IPS DF 4.7 (cell line): ENCODE results near the gene SPOCK3.
"Not testable (repeated sequence)": the region's sequence is repeated elsewhere in the genome, so short reads cannot be mapped to it uniquely, and the experiment has no call there.

ENCODE experiments used
- DNase-seq: peaks from one replicate; pipeline ENCODE4 v3.0.0-alpha.2; 2013; ENCODE audit warnings: low spot score; ENCODE audit errors: extremely low read depth

The SPOCK3 gene

GRCh38 chr4:167035390-167035789 is 198.9 kb downstream of the SPOCK3 start:
- DNase-seq = no peak

GRCh38 chr4:167034983-167035382 is 199.3 kb downstream of the SPOCK3 start:
- no peak for DNase-seq

GRCh38 chr4:167032871-167033270 is 201.4 kb downstream of the SPOCK3 start:
- DNase-seq = no peak

GRCh38 chr4:167031534-167032156 is 202.6 kb downstream of the SPOCK3 start:
- no peak for DNase-seq

GRCh38 chr4:167028976-167029375 is 205.3 kb downstream of the SPOCK3 start:
- DNase-seq = no peak

GRCh38 chr4:167025670-167026069 is 208.6 kb downstream of the SPOCK3 start:
- DNase-seq = no peak

GRCh38 chr4:167023364-167023925 is 210.8 kb downstream of the SPOCK3 start:
- no peak for DNase-seq

- DNase-seq = peak; percentile 9
These were observed 212.6 kb downstream of the SPOCK3 start for GRCh38 chr4:167021545-167022155.

GRCh38 chr4:167020410-167020809 is 213.9 kb downstream of the SPOCK3 start:
- no peak for DNase-seq

- no peak for DNase-seq
These were observed 219.3 kb downstream of the SPOCK3 start for GRCh38 chr4:167014944-167015343.

GRCh38 chr4:167003326-167003725 is 231.0 kb downstream of the SPOCK3 start:
- DNase-seq = no peak

GRCh38 chr4:167000141-167000852 is 234.0 kb downstream of the SPOCK3 start:
- DNase-seq = no peak

- DNase-seq = no peak
These were observed 238.1 kb downstream of the SPOCK3 start for GRCh38 chr4:166996216-166996615.

- no peak for DNase-seq
These were observed 239.6 kb downstream of the SPOCK3 start for GRCh38 chr4:166994686-166995085.

GRCh38 chr4:166991006-166991561 is 243.2 kb downstream of the SPOCK3 start:
- no peak for DNase-seq

- DNase-seq = no peak
These were observed 244.4 kb downstream of the SPOCK3 start for GRCh38 chr4:166989886-166990285.

- DNase-seq = no peak
These were observed 247.3 kb downstream of the SPOCK3 start for GRCh38 chr4:166987026-166987425.

GRCh38 chr4:166981847-166982246 is 252.4 kb downstream of the SPOCK3 start:
- DNase-seq = no peak

GRCh38 chr4:166980419-166980818 is 253.9 kb downstream of the SPOCK3 start:
- no peak for DNase-seq

- no peak for DNase-seq
These were observed 256.7 kb downstream of the SPOCK3 start for GRCh38 chr4:166977596-166977995.

GRCh38 chr4:166972071-166972470 is 262.2 kb downstream of the SPOCK3 start:
- no peak for DNase-seq

- DNase-seq = not testable (repeated sequence)
These were observed 266.1 kb downstream of the SPOCK3 start for GRCh38 chr4:166968219-166968618.
